Thymus (tissue), 11 donors: ENCODE measurements around the gene ZMYND10. TPM values are rescaled to one million over a fixed set of nuclear protein-coding genes. Genes with fewer than 3 reads are reported as not detected.
A peak's percentile ranks its signal among the peaks of the same experiment; 100 is the strongest.

Source experiments
- DNase-seq, 9 donors: peaks; one replicate each; pipeline ENCODE4 v3.0.0-alpha.2; 2013; ENCODE audit warnings: low spot score in 9 of 9, low read depth in 6 of 9, missing footprints in 1 of 9
- H3K27ac ChIP-seq, 2 donors: one replicate each; pipeline ENCODE4 v1.5.1; 2013; ENCODE audit warnings: control low read depth in 1 of 2, low read depth in 1 of 2, low read length in 1 of 2, mild to moderate bottlenecking in 1 of 2, moderate library complexity in 1 of 2
- H3K27me3 ChIP-seq, 2 donors: one replicate each; pipeline ENCODE4 v1.5.1; 2013; ENCODE audit warnings: low read length in 1 of 2; ENCODE audit not compliant: control insufficient read depth in 2 of 2, insufficient read depth in 1 of 2
- H3K36me3 ChIP-seq, 2 donors: one replicate each; pipeline ENCODE4 v1.5.1; 2013; ENCODE audit warnings: low read length in 1 of 2, mild to moderate bottlenecking in 1 of 2, moderate library complexity in 1 of 2; ENCODE audit not compliant: control insufficient read depth in 2 of 2, insufficient read depth in 2 of 2
- H3K4me1 ChIP-seq, 2 donors: one replicate each; pipeline ENCODE4 v1.5.1; 2013; ENCODE audit warnings: low read length in 2 of 2; ENCODE audit not compliant: control insufficient read depth in 2 of 2, insufficient read depth in 2 of 2
- H3K4me3 ChIP-seq, 2 donors: one replicate each; pipeline ENCODE4 v1.5.1; 2013; ENCODE audit warnings: low read length in 2 of 2, control low read depth in 1 of 2, mild to moderate bottlenecking in 1 of 2
- H3K9me3 ChIP-seq, 2 donors: one replicate each; pipeline ENCODE4 v1.5.1; 2013; ENCODE audit warnings: low read length in 1 of 2, mild to moderate bottlenecking in 1 of 2; ENCODE audit not compliant: control insufficient read depth in 2 of 2, insufficient read depth in 1 of 2
- WGBS: extraction: QIAGEN DNeasy Blood & Tissue Kit; methylation state at CpG from one replicate; pipeline ENCODE4 v1.1.7; 2013; 5-methylcytosine and 5-hydroxymethylcytosine counted together
- polyA plus RNA-seq: library from polyadenylated mRNA; stranded (reverse); fragments of 200-250 nt; gene quantifications from one replicate; pipeline ENCODE4 v1.2.3, GENCODE V29; 2013
- total RNA-seq: library from RNA; stranded (reverse); fragments of 120-200 nt; gene quantifications from one replicate; pipeline ENCODE4 v1.2.4, GENCODE V29; 2013
- donor health status: healthy.

ZMYND10 gene
- total and polyA plus RNA-seq, 2 donors = 0.66 to 5.5 TPM

GRCh38 chr3:50334339-50335075 lies 11.0 kb downstream of the ZMYND10 start:
- H3K27ac ChIP-seq = peak overlapping the region in 1 of 2 donors; percentile 66
- H3K27me3 ChIP-seq = peaks cover 0 to 13% of the 10 kb centered on the region in 2 donors
- DNase-seq = no peak
- H3K36me3 ChIP-seq = peaks cover 29 to 43% of the 10 kb centered on the region in 2 donors
- no peaks in the 10 kb centered on the region for H3K9me3 ChIP-seq
- 92% methylated on average over 5 of the region's 5 CpGs for WGBS
- H3K4me1 ChIP-seq = peaks cover 19 to 49% of the 10 kb centered on the region in 2 donors
- H3K4me3 ChIP-seq = no peak overlapping the region

DNA sequence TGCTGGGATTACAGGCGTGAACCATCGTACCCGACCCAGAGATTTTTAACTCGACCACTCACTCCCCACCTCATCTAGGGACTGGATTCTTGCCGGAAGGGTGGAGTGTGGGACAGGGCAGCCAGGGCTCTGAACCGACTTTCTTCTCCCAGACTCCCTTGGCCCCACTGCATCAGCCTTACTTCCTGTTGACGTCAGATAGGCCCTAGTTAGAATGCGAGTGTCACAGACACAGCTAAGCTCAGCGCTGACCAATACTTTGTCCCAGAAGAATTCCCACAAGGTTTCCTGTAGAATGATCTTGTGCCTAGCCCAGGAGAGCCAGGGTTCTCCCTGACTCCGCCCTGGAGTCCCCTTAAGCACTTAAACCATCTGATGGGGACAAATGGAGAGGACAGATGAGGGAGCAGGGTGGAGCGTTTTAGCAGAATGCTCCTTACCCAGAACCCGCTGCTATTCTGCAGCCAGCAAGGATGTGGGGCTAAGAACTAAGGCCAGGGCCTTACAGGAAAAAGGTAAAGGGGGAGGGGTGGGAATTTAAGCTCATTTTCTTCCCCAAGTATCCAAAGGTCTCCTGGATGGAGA lies 11.7 kb downstream of the ZMYND10 start:
- H3K4me3 ChIP-seq = no peak overlapping the region
- H3K36me3 ChIP-seq = peaks cover 29 to 48% of the 10 kb centered on the region in 2 donors
- peaks cover 16 to 43% of the 10 kb centered on the region in 2 donors for H3K4me1 ChIP-seq
- DNase-seq = no peak
- H3K27me3 ChIP-seq = peaks cover 0 to 7% of the 10 kb centered on the region in 2 donors
- 87% methylated on average over 12 of the region's 12 CpGs for WGBS
- H3K27ac ChIP-seq = peak overlapping the region; percentile 20 to 66
- H3K9me3 ChIP-seq = no peaks in the 10 kb centered on the region

GRCh38 chr3:50331364-50331907 lies 14.1 kb downstream of the ZMYND10 start:
- no peak for DNase-seq
- H3K4me1 ChIP-seq = peaks cover 14 to 45% of the 10 kb centered on the region in 2 donors

DNA sequence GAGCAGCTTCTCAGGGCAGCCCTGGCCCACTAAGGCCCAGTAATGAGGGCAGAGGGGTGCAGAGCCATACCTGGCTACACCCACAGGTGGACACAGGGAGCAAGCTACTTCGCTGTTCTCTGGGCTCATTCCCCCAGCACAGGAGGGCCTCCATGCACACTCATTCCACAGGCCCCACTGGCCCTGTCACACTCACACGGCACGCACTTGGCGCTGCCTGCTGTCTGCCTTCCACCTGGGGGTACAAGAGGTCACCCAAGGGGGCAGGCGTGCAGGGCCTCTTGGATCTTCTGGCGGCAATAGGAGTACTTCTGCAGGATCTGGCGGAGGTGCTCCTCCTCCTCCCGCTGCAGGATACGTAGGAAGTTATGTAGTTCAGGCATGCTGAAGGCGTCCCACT lies 15.2 kb downstream of the ZMYND10 start:
- WGBS = 98% methylated on average over 10 of the region's 10 CpGs
- no peak for DNase-seq
- Histone ChIP-seq H3K4me3 (no peak overlapping the region), H3K9me3 (peaks cover 0 to 4% of the 10 kb centered on the region in 2 donors), H3K4me1 (peaks cover 5 to 34% of the 10 kb centered on the region in 2 donors), H3K27ac (no peak overlapping the region), H3K36me3 (peaks cover 40 to 60% of the 10 kb centered on the region in 2 donors), H3K27me3 (no peaks in the 10 kb centered on the region)

More at GRCh38 chr3:50331364-50331907, 14.1 kb downstream of the ZMYND10 start:
- H3K36me3 ChIP-seq = peaks cover 29 to 49% of the 10 kb centered on the region in 2 donors
- H3K4me3 ChIP-seq = no peak overlapping the region
- H3K9me3 ChIP-seq = peaks cover 0 to 4% of the 10 kb centered on the region in 2 donors
- WGBS = 98% methylated on average over 19 of the region's 19 CpGs
- H3K27ac ChIP-seq = no peak overlapping the region
- no peaks in the 10 kb centered on the region for H3K27me3 ChIP-seq

- 4% methylated on average over 55 of the region's 55 CpGs for WGBS
- peak within 1 kb of the TSS; percentile 81 to 88 for H3K4me3 ChIP-seq
- peak within 1 kb of the TSS; percentile 82 to 86 for H3K27ac ChIP-seq
- H3K9me3 ChIP-seq = peaks cover 0 to 4% of the 10 kb centered on the region in 2 donors
- H3K36me3 ChIP-seq = peaks cover 47 to 53% of the 10 kb centered on the region in 2 donors
- DNase-seq = peak; percentile 91 to 99 (median 97)
- no peaks in the 10 kb centered on the region for H3K27me3 ChIP-seq
- peaks cover 5 to 20% of the 10 kb centered on the region in 2 donors for H3K4me1 ChIP-seq
Observed at GRCh38 chr3:50327943-50328691, 17.4 kb downstream of the ZMYND10 start, which contains the start of gene TUSC2. TUSC2 (minus strand) TSS chr3:50328223; CDS start chr3:50328099, 124 bp downstream.

DNA sequence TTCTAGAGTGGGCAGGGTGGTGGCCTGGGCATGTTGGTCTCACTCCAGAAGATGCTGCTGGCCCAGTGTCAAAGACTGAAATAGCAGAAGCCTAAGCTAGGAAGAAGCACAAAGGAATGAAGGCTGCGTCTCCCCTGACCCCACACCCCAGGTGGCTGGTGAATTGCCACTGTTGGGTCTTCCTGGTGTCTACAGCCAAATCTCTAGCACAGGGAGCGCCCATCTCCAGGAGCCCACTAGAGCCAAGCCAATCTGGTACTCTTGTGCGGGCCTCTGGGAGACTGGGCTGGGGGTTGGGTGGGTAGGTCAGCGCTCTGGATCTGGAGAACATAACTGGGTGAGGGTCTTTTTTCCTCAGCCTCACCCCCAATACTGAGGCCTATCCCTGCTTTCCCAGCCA lies 18.4 kb downstream of the ZMYND10 start:
- 86% methylated on average over 4 of the region's 4 CpGs for WGBS
- peak overlapping the region; percentile 81 to 88 for H3K4me3 ChIP-seq
- no peak overlapping the region for H3K27ac ChIP-seq
- no peaks in the 10 kb centered on the region for H3K27me3 ChIP-seq
- DNase-seq = no peak
- H3K36me3 ChIP-seq = peaks cover 44 to 48% of the 10 kb centered on the region in 2 donors
- H3K4me1 ChIP-seq = peaks cover 7 to 24% of the 10 kb centered on the region in 2 donors
- H3K9me3 ChIP-seq = peaks cover 0 to 4% of the 10 kb centered on the region in 2 donors

DNA sequence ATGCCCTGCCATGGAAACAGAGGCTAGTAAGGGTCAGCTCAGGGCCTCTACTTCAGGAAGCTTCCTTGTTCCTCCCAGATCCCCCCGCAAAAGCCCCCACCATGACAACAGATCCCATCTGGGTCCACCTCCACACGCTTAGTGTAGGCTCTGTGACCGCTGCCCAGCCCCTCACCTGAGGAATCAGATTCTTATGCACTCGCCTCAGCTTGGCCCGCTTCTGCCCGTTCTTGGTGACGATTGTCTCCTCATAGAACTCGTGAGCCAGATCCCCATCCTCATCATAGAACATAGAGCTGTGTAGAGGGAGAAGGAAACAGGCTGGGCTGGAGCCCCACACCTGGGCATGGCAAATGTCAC lies 19.4 kb downstream of the ZMYND10 start:
- no peak for DNase-seq
- Histone ChIP-seq H3K4me3 (no peak overlapping the region), H3K9me3 (peaks cover 0 to 4% of the 10 kb centered on the region in 2 donors), H3K27ac (no peak overlapping the region), H3K27me3 (no peaks in the 10 kb centered on the region), H3K4me1 (peaks cover 9 to 29% of the 10 kb centered on the region in 2 donors), H3K36me3 (peaks cover 35 to 38% of the 10 kb centered on the region in 2 donors)
- 96% methylated on average over 8 of the region's 8 CpGs for WGBS

DNA sequence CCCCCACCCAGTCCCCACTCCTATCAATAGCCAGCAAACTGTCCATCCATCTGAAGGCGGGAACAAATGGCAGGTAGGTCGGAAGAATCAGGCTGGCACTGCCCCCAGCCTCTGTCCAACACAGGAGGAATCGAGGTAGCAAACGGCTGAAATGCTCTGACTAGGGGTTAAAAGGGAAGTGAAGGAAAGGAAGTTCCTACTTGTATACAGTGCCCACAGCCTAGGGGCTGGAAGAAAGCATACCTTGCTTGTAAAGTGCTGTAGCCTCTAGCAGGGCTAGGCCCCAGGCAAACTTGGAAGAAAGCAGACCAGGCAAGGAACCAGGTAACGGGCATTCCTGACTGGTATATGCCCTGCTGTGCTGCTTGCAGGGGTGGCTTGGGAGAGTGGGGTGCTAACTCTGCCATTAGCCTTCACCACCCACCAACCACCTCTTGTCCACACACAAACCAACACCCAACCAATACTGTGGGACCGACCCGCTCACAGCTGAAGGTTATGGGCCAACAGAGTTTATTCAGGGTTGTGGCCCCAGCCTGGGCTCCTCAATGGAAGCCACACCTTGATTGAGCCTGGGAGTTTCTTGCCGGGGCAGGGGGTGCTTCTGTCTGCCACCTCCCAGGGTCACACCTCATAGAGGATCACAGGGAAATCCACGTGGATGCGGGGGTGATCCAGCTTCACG lies 19.9 kb downstream of the ZMYND10 start:
- Histone ChIP-seq H3K4me1 (peaks cover 9 to 31% of the 10 kb centered on the region in 2 donors), H3K9me3 (peaks cover 0 to 4% of the 10 kb centered on the region in 2 donors), H3K27me3 (no peaks in the 10 kb centered on the region), H3K36me3 (peaks cover 30 to 33% of the 10 kb centered on the region in 2 donors), H3K27ac (no peak overlapping the region), H3K4me3 (no peak overlapping the region)
- no peak for DNase-seq
- 94% methylated on average over 11 of the region's 11 CpGs for WGBS
